ENCODE data around the gene PEX3. TPM values are rescaled to one million over a fixed set of nuclear protein-coding genes. Genes with fewer than 3 reads are reported as not detected.

The PEX3 gene
- total RNA-seq, 1 experiment from 2014 or later: 12.9 TPM

- ATAC-seq: no peak
- POLR2A ChIA-PET: no interaction called here
- CTCF ChIA-PET: no interaction called here
These were observed 7.5 kb upstream of the PEX3 start for GRCh38 chr6:143443096-143443495.

More at GRCh38 chr6:143443096-143443495, 7.5 kb upstream of the PEX3 start:
- Histone ChIP-seq H3K4me1 (ENCODE audit: control insufficient read depth in 1 of 2, insufficient read depth in 2 of 2, low read length in 2 of 2) (no peaks in the 10 kb centered on the region), H3K4me3 (replicated peaks in 1 of 2; ENCODE audit: low read depth in 1 of 2, low read length in 2 of 2) (no peak overlapping the region), H2AFZ (ENCODE audit: low read depth, low read length, poor library complexity, severe bottlenecking) (no peak overlapping the region), H3K36me3 (ENCODE audit: control insufficient read depth in 1 of 2, insufficient read depth in 2 of 2, low read length in 2 of 2) (peaks cover 2 to 33% of the 10 kb centered on the region in 2 experiments; a peak in 3 of 4 replicates), H4K20me1 (ENCODE audit: insufficient read depth) (no peaks in the 10 kb centered on the region), H3K4me2 (ENCODE audit: low read length) (no peak overlapping the region), H3K79me2 (ENCODE audit: insufficient read depth, low read length) (peaks cover 89% of the 10 kb centered on the region), H3K9ac (ENCODE audit: low read length) (no peak overlapping the region), H3K27ac (ENCODE audit: low read depth, low read length) (no peak overlapping the region), H3K9me2 (ENCODE audit: insufficient read depth) (no peaks in the 10 kb centered on the region), H3K9me3 (ENCODE audit: control insufficient read depth in 1 of 2, insufficient read depth in 1 of 2, low read depth in 1 of 2, low read length in 2 of 2) (no peaks in the 10 kb centered on the region), H3K27me3 (ENCODE audit: insufficient read depth, low read length) (no peaks in the 10 kb centered on the region)
- RAD21 ChIA-PET (ENCODE audit: low non-redundant PET in 1 of 2, low total read pairs in 2 of 2, uncharacterized antibody in 2 of 2, unreplicated experiment in 2 of 2): no interaction called here
- intact Hi-C loops (cut with micrococcal nuclease): no loop called here
- no TSS peak for BruUV-seq (replicated peaks)
- TF ChIP-seq CBX3 (IDR thresholded peaks at IDR 0.05; ENCODE audit: low read depth): no peak
- no peak for TF ChIP-seq YY1 (IDR thresholded peaks at IDR 0.05; ENCODE audit: extremely low read depth, insufficient replicate concordance, low read depth, low read length)
- no peak for TF ChIP-seq ZFX (IDR thresholded peaks at IDR 0.05)
- no peak for TF ChIP-seq SP1 (IDR thresholded peaks at IDR 0.05; ENCODE audit: low read depth)
- TF ChIP-seq ZBTB33 (IDR thresholded peaks at IDR 0.05; ENCODE audit: extremely low read depth, insufficient replicate concordance, low read length): no peak
- TF ChIP-seq EZH2phosphoT487 (IDR thresholded peaks at IDR 0.05; ENCODE audit: borderline replicate concordance): no peak
- no peak for TF ChIP-seq POLR2A (IDR thresholded peaks at IDR 0.05; ENCODE audit: borderline replicate concordance, extremely low read depth, insufficient read depth, insufficient read length)
- TF ChIP-seq ATF3 (IDR thresholded peaks at IDR 0.05): no peak
- TF ChIP-seq FOSL1 (IDR thresholded peaks at IDR 0.05; ENCODE audit: low read depth): no peak
- TF ChIP-seq MAX (IDR thresholded peaks at IDR 0.05): no peak
- no peak for TF ChIP-seq REST (IDR thresholded peaks at IDR 0.05; ENCODE audit: low read depth)
- no peak for TF ChIP-seq EZH2 (IDR thresholded peaks at IDR 0.05)
- no peak for TF ChIP-seq TCF7L2 (IDR thresholded peaks at IDR 0.05; ENCODE audit: borderline replicate concordance, extremely low read depth, insufficient read depth, insufficient read length)
- no peak for TF ChIP-seq ELF1 (IDR thresholded peaks at IDR 0.05; ENCODE audit: borderline replicate concordance, low read depth)
- DNase-seq (ENCODE audit: low read depth, low spot score): no peak

All from HCT116 (cell line).